Activated CD4-positive, alpha-beta T cell treated with anti-CD3 and anti-CD28 coated beads, Interleukin-2, amount 50 U/mL, for 1 hour (primary cell): ENCODE results near the gene SMAD3.
A peak's percentile ranks its signal among the peaks of the same experiment; 100 is the strongest.

Experiments used
- DNase-seq: peaks from one replicate; pipeline ENCODE4 v3.0.0-alpha.2; 2020

SMAD3 gene

DNA sequence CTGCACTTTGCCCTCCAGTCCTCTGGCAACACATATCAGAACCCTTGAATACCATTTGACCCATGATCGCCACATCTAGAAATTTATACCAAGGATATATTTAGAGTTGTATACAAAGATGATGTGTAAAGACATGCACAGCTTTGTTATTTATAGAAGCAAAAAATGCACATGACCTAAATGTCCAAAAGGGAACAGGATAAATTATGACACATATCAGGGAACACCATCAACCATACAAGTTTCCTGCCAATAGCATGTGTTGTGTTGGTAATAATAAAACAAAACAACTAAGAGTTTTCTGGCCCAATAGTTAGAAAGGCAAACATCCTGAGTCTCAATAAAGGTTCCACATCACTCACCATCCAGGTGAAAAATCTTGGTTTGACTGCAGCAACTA lies 137.6 kb downstream of the SMAD3 start:
- no peak for DNase-seq

DNA sequence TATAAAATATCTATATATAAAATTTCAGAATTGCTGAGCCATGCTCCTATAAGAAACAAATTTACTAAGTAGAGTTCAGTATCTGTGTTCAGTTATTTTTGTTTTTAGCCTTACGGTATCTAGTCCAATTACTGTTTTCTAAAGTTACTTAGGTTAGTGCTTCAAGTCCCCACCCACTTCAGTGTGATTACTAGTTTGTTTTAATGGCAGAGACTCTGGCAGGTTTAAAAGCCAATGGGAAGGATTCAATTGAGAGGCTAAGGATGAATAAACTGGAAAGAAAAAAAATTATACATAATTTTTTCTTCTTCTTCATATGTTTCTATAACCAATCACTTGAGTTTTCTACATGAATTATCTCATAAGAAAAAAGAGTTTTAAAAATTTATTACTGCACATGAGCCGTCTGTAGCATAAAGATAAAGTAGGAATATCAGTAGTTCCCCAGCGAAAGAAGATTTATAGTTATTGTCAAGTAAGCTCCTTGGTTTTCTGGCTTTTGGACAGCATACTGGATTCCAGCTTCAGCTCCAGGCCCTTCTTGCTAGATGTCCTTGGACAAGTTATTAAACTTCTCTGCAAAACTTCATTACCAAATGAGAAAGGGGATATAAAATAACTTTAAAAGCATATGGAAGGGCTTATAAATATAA lies 142.3 kb downstream of the SMAD3 start:
- DNase-seq: no peak

DNA sequence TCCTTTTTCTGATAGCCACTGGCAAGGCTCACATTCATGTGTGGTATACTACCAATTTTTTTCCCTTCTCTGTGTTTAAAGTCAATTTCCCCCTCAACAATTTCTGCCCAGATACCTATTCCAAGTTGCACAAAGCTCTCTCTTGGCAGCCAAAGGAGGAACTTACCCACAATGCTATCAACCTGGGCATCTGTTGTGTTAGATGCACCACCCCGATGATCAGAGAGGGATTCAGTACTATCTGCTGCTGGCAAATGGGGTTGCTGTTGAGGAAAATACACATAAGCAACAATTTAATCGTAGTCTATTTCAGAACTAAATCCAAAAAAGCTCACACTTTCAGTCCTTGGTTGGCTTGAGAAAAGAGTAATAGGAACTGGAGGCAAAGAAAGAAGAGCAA lies 143.0 kb downstream of the SMAD3 start:
- no peak for DNase-seq

DNA sequence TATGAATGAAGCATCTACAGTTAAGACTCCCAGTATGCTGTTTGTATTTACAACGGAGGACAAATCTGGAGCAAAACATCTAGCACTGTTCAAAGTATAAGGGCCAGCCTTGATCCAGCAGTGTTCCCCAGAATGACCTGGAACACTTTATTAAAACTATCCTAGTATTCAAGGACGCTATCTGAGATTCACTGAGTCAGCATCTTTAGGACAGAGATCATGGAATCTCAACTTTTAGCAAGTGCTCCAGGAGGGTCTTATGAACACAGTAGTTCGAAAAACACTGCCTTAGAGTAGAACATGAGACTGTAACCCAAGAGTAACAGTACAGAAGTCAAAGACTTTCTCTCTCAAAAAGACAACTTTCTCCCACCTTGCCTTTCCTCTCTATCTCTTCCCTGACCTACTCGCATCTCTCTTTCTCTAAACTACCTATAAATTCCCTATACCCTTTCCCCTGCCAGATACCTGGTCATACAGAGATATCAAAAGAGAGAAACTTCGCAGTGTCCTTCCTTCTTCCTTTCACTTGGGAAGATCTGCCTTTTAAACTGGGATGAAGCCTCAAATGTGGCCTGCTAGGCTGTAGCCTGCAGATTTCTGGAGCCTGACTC lies 145.3 kb downstream of the SMAD3 start:
- DNase-seq: no peak

DNA sequence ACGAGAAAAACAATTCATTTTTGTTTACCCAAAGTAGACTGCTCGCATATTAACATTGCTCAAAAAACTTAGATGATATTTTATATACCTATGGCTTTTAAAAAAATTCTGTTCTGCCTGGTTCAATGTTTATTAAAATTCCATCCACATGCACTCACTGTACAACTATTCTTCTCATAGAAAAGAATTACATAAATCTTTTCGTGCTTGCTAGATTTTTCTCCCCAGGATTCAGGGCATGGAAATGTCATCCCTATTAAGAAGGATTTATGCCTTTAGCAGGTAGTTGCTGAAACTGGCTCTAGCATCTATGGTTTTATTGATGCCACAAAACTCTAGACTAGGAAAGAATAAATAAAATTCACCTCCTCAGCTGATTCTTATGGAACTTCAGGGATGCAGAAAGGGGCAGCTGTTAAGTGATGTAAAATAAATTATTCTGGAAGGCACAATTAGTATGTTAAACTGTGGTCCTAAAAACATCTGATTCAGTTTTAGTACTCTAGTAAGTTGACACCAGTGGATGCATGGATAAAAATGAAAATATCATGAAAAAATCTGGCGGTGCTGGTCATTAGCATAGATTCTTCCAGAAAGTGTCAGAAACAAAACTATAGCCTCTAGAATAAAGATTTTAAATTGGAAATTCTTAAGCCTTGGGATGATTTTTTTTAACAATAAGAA lies 147.4 kb downstream of the SMAD3 start:
- no peak for DNase-seq

DNA sequence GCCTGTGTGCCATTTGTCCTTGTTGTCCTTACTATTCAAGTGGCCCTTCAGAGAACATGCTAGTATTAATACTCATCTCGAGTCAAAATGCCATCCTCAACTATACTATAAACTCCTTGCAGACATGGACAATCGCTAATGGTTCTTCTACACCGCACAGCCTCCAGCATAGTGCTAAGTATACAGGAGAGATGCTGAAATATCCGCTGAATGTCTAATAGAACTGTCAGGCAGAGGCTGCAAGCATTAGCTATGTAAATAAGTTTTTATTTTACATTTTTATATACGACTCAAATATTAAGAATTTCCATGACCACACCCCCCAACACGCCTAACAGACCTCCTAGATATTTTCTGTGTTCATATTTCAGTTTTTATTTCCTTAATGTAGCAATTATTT lies 149.7 kb downstream of the SMAD3 start:
- no peak for DNase-seq

DNA sequence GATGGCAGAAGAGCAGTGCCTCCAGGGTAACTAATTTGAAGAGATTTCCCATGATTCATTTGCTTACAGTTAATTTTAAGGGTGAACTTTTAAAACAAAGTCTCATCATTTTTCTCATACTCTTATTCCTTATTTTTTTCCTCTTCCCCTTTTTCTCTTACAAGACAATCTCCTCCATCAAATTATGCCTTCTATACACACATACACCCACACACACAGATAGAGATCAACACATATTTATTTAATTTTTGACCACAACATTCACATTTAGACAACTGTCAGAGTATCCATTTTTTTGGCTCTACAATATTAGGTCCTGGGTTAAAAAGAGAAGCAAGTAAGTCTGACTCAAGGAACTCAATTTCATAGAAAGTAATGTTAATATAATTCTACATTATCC lies 151.5 kb downstream of the SMAD3 start:
- no peak for DNase-seq

DNA sequence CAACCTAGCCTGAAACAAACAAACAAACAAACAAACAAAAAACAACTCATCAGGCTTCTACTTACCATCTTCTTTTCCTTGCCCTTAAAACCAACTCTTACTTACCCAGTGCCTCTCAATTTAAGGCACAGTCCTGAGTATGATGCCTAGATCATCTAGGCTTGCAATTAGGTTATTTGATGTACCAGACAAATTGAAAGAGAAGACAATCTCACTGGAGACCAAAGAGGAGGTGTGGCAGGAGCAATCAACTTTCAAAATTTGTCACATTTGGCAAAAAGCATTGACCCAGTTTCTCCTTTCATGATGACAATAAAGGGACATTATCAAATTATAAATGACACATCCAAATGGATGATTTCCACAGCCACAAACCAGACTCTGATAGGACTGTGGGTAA lies 153.0 kb downstream of the SMAD3 start:
- DNase-seq: no peak

DNA sequence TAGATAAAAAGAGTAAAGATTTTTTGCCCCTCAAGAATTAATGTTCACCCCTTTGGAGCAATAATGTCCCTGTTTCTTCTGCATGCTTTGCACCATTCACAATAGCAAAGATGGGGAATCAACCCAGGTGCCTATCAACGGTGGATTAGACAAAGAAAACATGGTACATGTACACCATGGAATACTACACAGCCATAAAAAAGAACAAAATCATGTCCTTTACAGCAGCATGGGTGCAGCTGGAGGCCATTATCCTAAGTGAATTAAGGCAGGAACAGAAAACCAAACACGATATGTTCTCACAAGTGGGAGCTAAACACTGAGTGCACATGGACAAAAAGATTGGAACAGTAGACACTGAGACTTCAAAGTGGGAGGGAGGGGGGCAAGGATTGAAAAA lies 153.9 kb downstream of the SMAD3 start:
- no peak for DNase-seq

DNA sequence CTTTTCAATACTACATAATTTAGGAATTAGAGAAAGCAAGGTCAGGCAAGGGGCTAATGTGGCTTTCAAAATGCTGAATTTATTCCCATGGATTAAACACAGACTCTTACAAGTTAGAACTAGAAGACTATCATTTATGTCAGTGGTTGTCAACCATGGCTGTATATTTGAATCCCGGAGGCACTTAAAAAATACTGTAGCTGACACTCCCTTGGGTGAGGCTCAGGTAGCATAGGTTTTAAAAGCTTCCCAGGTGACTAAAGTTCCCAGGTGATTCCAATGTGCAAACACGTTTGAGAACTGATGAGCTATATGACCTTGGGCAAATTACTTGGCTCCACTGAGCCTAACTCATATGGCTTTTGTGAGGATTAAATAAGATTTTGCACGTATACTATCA lies 159.5 kb downstream of the SMAD3 start:
- DNase-seq: no peak

DNA sequence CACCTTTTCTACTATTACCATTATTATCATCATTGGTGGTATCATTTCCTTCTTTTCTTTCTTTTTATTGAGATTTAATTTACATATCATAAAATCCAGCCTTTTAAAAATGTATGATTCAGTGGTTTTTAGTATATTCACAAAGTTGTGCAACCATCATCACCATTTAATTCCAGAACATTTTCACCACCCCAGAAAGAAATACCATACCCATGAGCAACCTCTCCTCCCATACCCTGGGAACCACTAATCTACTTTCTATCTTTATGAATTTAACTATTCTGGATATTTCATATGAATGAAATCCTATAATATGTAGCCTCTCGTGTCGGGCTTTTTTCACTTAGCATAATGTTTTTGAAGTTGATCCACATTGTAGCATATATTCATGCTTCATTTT lies 159.9 kb downstream of the SMAD3 start:
- no peak for DNase-seq

DNA sequence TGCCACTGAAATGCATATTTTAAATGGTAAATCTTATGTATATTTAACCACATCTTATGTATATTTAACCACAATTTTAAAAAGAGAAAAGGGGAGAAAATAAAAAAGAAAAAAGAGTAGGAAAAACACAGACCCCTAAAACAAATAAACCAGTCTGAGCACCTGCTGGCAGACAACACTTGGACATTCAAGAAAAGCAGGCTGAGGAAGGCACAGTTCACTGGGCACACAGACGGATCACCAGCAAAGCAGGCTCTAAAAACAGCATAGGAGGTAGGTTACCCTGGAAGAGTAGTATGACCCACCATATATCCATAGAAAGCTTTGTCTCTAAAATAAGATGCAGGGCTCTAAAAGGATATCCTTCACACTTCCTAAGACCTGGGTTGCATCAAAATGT lies 162.0 kb downstream of the SMAD3 start:
- no peak for DNase-seq

DNA sequence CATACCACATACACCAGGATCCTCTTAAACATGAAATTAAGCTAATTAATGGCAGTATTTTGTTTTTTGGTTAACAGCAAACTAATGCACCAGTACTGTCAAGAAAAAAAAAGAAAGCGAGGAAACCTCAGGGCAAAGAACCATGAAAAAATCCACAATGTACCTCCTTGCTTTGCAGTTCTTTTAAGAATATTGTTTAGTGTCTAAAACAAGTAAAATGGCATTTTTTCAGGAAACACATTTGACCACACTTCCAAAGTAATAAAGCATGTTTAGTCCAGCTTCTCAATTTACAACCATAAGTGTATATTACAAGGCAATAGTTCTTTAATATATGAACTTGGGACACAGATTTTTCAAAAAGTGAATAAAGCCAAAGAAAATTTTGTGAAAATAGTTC lies 162.4 kb downstream of the SMAD3 start:
- no peak for DNase-seq

DNA sequence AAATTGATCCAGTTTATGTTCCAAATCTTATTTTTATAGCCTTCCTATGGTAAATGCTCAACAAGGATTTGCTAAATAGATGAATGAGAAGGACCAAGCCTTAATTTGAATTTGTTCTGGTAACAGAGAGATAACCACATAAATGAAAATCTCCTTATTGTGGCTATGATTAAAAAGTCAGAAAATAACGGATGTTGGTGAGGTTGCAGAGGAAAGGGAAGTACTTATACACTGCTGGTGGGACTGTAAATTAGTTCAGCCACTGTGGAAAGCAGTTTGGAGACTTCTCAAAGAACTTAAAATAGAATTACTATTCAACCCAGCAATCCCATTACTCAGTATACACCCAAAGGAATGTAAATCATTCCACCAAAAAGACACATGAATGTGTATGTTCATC lies 162.9 kb downstream of the SMAD3 start:
- no peak for DNase-seq

DNA sequence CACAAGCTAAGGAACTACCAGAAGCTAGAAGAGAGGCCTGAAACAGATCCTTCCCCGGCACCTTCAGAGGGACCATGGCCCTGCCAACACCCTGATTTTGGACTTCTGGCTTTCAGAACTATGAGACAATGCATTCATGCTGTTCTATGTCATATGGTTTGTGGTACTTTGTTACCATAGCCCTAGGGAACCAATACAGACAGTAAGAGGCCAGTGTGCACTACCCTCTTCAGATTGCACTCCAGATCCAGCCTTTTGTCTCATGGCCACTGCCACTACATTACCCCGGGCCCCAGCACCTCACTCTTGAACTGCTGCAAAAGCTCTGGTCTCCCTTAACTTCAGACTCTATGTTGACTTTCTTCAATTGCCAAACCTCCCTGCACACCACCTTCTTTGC lies 165.1 kb downstream of the SMAD3 start:
- no peak for DNase-seq

DNA sequence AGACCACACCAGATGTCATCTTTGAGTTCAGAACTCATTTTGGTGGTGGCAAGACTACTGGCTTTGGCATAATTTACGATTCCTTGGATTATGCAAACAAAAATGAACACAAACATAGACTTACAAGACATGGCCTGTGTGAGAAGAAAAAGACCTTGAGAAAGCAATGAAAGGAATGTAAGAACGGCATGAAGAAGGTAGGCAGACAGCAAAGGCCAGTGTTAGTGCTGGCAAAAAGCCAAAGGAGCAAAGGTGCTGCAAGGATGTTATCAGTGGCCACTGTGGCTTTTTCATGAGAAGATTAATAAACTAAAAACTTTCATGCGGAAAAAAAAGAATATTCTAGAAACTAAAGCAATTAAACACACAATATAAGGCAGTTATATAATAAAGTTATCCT lies 167.2 kb downstream of the SMAD3 start:
- DNase-seq: no peak

DNA sequence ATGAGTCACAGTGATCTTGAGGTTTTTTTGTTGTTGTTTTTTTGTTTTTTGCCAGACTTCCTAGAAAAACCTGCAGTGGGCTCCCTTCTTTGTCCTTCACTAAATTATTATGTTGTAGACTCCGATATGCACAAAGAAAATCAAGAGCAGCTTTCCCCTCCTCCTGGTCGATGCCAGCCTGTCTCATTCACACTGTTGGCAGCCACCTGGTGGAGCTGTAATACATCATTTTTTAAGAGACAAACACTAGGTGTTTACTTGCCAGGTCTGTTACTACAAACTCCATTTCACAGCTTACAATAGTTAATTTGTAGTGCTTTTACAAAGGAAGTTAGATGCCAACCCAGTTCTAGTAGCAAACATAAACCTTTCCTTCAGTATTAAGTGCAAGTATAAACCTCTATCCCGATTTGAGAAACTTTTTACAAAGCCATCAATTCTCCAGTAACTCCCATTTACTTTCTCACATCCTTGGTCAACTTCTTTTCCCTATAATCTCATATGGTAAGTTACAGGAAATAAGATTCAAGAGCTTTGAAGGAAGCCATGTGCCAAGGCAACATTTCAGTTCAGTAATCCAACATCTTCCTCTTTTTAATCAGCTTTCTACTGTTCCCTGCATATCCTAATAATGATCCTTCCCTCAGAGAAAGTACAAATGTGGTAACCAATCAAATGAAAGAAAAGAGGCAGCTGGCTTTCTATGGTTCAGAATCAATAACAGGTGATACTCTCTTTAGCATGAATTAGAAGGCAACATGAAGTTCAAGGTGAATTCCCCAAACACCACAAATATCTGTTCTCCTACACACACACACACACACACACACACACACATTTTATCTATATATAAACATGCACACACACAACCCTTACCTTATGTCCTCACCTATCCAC lies 175.1 kb downstream of the SMAD3 start:
- peak; percentile 25 for DNase-seq

DNA sequence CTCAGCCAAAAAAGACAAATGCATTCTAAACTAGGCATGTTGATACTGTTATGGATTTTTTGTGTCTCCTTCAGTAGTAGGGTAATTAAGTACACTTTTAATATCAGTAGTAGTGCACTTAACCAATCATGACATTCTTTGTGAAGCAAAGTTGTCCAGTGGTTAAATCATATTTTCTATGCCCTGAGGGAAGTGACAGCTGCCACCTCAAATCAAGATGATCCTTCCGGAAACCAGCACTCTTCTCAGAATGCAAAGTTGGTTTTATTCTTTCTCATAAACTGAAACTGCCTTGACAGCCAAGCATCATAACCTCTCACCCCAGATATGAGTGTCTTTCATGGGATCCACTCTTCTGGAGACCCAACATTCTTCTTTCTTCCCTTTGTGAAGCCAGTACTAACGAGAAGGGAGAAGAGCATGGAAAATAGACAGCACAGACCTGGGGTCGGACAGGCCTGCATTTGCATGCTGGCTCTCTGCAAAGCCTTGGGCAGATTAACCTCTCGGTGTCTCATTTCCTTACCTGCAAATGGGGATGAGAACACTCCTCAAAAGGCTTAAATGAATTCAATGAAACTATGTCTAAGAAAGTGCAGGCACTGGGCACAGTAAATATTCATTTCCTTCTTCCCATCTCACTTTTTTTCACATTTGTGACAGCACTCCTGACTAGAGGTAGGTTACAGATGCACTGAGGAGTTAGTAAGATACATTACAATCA lies 175.9 kb downstream of the SMAD3 start:
- no peak for DNase-seq

DNA sequence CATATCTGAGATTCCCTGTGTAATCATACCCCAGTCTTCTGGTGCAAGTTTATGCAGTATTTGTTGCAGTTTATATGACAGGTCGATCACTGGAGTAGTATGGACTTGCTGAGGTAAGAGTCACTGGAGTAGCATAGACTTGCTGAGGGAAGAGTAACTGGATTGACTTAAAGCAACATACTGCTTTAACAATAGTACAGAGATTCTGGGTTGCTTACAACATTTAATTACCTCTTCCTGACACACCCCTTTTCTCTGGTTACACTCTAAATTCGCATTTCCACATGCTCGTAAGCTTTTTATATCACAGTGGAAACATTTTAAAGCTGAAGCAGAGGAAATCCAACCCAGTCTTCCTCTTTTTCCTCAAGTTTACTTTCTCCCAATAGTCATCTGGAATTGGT lies 177.3 kb downstream of the SMAD3 start:
- no peak for DNase-seq
